ENCODE measurements around the gene KCNN2. TPM values are rescaled to one million over a fixed set of nuclear protein-coding genes. Genes with fewer than 3 reads are reported as not detected.

The KCNN2 gene
- total and polyA plus RNA-seq, 10 of the 15 experiments (the other 5 are each of a cell fraction or from before 2014, with no cell fraction given) = 0.21 to 3.6 (median 0.79) TPM

DNA sequence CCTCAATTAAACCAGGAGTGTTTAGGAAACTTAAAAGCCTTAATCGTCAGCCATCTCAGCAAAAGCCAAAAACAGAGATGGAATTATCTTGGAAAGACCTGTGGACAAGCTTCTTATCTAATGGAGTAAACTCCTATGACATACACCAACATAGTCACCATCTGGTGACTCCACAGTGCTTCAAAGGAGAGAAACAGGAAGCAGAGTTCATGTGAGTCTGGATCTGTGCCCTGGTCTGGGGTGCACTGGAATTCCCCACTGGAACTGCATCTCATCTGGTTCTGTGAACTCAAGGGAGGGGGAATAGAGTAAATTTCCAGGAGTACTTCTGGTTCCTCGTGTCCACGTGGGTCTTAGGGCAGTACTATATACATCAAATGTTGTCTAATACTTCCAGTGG is 36.3 kb upstream of the KCNN2 start (continued):
- TF ChIP-seq E2F8 (IDR thresholded peaks at IDR 0.05; ENCODE audit: low read depth, partially characterized antibody) = no peak
- TF ChIP-seq, protein P1, sequence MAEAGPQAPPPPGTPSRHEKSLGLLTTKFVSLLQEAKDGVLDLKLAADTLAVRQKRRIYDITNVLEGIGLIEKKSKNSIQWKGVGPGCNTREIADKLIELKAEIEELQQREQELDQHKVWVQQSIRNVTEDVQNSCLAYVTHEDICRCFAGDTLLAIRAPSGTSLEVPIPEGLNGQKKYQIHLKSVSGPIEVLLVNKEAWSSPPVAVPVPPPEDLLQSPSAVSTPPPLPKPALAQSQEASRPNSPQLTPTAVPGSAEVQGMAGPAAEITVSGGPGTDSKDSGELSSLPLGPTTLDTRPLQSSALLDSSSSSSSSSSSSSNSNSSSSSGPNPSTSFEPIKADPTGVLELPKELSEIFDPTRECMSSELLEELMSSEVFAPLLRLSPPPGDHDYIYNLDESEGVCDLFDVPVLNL (IDR thresholded peaks at IDR 0.05; ENCODE audit: low read depth, low read length) = no peak
- no peak for TF ChIP-seq PBX3 (IDR thresholded peaks at IDR 0.05; ENCODE audit: insufficient replicate concordance, low read depth, low read length)

GRCh38 chr5:114327474-114327873 is 34.4 kb upstream of the KCNN2 start:
- ChIA-PET POLR2A (no interaction called here), RAD21 (ENCODE audit: unreplicated experiment) (interaction anchor here (1.0 kb wide), 1 partner anchor 11 kb away, joined by 3 read pairs; no protein-coding TSS in a partner anchor), SMC1A (ENCODE audit: uncharacterized antibody, unreplicated experiment) (interaction anchor here (1.3 kb wide), 1 partner anchor 122 kb away, joined by 5 read pairs; no protein-coding TSS in a partner anchor), CTCF (interaction anchor here (1.0 to 1.3 kb wide), 3 partner anchors 11 to 123 kb away, joined by 3 to 5 read pairs (median 3); no protein-coding TSS in a partner anchor)
- Histone ChIP-seq H3K9me3 (replicated peaks; ENCODE audit: control insufficient read depth, insufficient read depth, low read length) (no peaks in the 10 kb centered on the region), H3K4me2 (ENCODE audit: control insufficient read depth, insufficient read depth) (no peak overlapping the region), H3K27me3 (replicated peaks in 1 of 2; ENCODE audit: control insufficient read depth in 2 of 2, insufficient read depth in 2 of 2, low read length in 1 of 2) (no peaks in the 10 kb centered on the region), H2AFZ (ENCODE audit: control insufficient read depth, low read depth, low read length) (no peak overlapping the region), H3K4me3 (no peak overlapping the region), H3K27ac (ENCODE audit: control insufficient read depth, insufficient read depth) (no peak overlapping the region), H3K9ac (ENCODE audit: control insufficient read depth, insufficient read depth, low read length) (no peak overlapping the region), H4K20me1 (ENCODE audit: control insufficient read depth, insufficient read depth) (no peaks in the 10 kb centered on the region), H3K79me2 (ENCODE audit: control insufficient read depth, insufficient read depth, low read length) (no peaks in the 10 kb centered on the region), H3K4me1 (ENCODE audit: control insufficient read depth, insufficient read depth, low read length) (no peaks in the 10 kb centered on the region; the same call in 1 of the 2 replicates), H3K36me3 (ENCODE audit: control insufficient read depth in 2 of 2, insufficient read depth in 2 of 2, low read length in 1 of 2) (no peaks in the 10 kb centered on the region)
- no peak for TF ChIP-seq MTA3 (IDR thresholded peaks at IDR 0.05; ENCODE audit: borderline replicate concordance, low read length)
- no peak for TF ChIP-seq POLR2AphosphoS2 (IDR thresholded peaks at IDR 0.05; ENCODE audit: low read depth, low read length)
- TF ChIP-seq DPF2 (IDR thresholded peaks at IDR 0.05) = no peak
- TF ChIP-seq ZNF274 (IDR thresholded peaks at IDR 0.05; ENCODE audit: insufficient read depth, insufficient read length) = no peak
- no peak for TF ChIP-seq PBX3 (IDR thresholded peaks at IDR 0.05; ENCODE audit: insufficient replicate concordance, low read depth, low read length)
- no peak for TF ChIP-seq YY1 (IDR thresholded peaks at IDR 0.05; ENCODE audit: low read depth, low read length)
- TF ChIP-seq BCL11A (IDR thresholded peaks at IDR 0.05; ENCODE audit: low read depth, low read length) = no peak
- no peak for TF ChIP-seq BRCA1 (IDR thresholded peaks at IDR 0.05; ENCODE audit: low read depth, low read length)
- no peak for TF ChIP-seq MLLT1 (IDR thresholded peaks at IDR 0.05)
- TF ChIP-seq ZNF217 (IDR thresholded peaks at IDR 0.05) = no peak
- no peak for TF ChIP-seq EGR1 (IDR thresholded peaks at IDR 0.05; ENCODE audit: borderline replicate concordance in 1 of 2, low read depth in 2 of 2, low read length in 2 of 2)
- intact Hi-C loops (cut with micrococcal nuclease; ENCODE audit: unreplicated experiment) (no loop called here), in situ Hi-C loops (cut with MboI) (no loop called here)
- FAIRE-seq (no peak), DNase-seq (ENCODE audit: low read depth, low spot score) (no peak), ATAC-seq (no peak; the same call in 1 of the 3 replicates)
- no TSS peak for BruUV-seq (replicated peaks)
- WGBS (ENCODE audit: insufficient coverage, insufficient replicate concordance, low lambda C conversion rate, missing lambda C conversion rate) = 8% methylated on average over 3 of the region's 3 CpGs
